Naive B cell (primary cell): ENCODE results near the gene PDZD8. TPM values are rescaled to one million over a fixed set of nuclear protein-coding genes. Genes with fewer than 3 reads are reported as not detected.
"Not testable (repeated sequence)": the region's sequence is repeated elsewhere in the genome, so short reads cannot be mapped to it uniquely, and the experiment has no call there.

Experiments used
- ATAC-seq, 2 donors: fragments of 150-1000 bp; cut with Tn5 transposase; 2 replicates each; pipeline ENCODE4 v1.10.0; 2021; ENCODE audit warnings: low read depth in 2 of 2, mild to moderate bottlenecking in 2 of 2, moderate library complexity in 2 of 2
- DNase-seq: peaks from one replicate; pipeline ENCODE4 v3.0.0; 2022
- H3K27ac Mint-ChIP-seq, 6 donors: one replicate each; pipeline ENCODE4 v1.8.0; 2020 to 2022; ENCODE audit warnings: mild to moderate bottlenecking in 6 of 6, mixed read lengths in 6 of 6, moderate library complexity in 5 of 6, inconsistent platforms in 2 of 6
- H3K27me3 Mint-ChIP-seq, 3 donors: one replicate each; pipeline ENCODE4 v1.8.0; 2021 to 2022; ENCODE audit warnings: mixed read lengths in 3 of 3, mild to moderate bottlenecking in 1 of 3
- H3K36me3 Mint-ChIP-seq, 2 donors: one replicate each; pipeline ENCODE4 v1.8.0; 2020 to 2022; ENCODE audit warnings: mixed read lengths in 2 of 2, inconsistent platforms in 1 of 2, mild to moderate bottlenecking in 1 of 2
- H3K4me1 Mint-ChIP-seq, 3 donors: one replicate each; pipeline ENCODE4 v1.8.0; 2020 to 2022; ENCODE audit warnings: mixed read lengths in 3 of 3, inconsistent platforms in 1 of 3, mild to moderate bottlenecking in 1 of 3, moderate library complexity in 1 of 3
- H3K4me3 Mint-ChIP-seq, 8 donors: one replicate each; pipeline ENCODE4 v1.8.0; 2020 to 2022; ENCODE audit warnings: mild to moderate bottlenecking in 8 of 8, mixed read lengths in 8 of 8, moderate library complexity in 8 of 8, inconsistent platforms in 2 of 8
- H3K9me3 Mint-ChIP-seq, 7 donors: one replicate each; pipeline ENCODE4 v1.8.0; 2020 to 2022; ENCODE audit warnings: mixed read lengths in 7 of 7, mild to moderate bottlenecking in 5 of 7, inconsistent platforms in 2 of 7, moderate library complexity in 1 of 7
- polyA plus RNA-seq, 6 donors: library from polyadenylated mRNA; unstranded; fragments of 300-500 nt; fragmentation: Illumina TruSeq; gene quantifications; one replicate each; pipeline ENCODE4 v1.2.3, GENCODE V29; 2021; ENCODE audit warnings: low read depth in 6 of 6

PDZD8 gene
- polyA plus RNA-seq, 6 donors from 2014 or later = 2.0 to 12.0 (median 6.5) TPM

- not testable (repeated sequence) for H3K36me3 Mint-ChIP-seq, H3K27ac Mint-ChIP-seq, H3K4me1 Mint-ChIP-seq, DNase-seq, H3K4me3 Mint-ChIP-seq, ATAC-seq
- peaks cover 0 to 11% (median 9%) of the 10 kb centered on the region in 7 donors for H3K9me3 Mint-ChIP-seq
- peaks cover 31 to 66% (median 61%) of the 10 kb centered on the region in 3 donors for H3K27me3 Mint-ChIP-seq
Measured at GRCh38 chr10:117230107-117230506, 145.1 kb downstream of the PDZD8 start.

DNA sequence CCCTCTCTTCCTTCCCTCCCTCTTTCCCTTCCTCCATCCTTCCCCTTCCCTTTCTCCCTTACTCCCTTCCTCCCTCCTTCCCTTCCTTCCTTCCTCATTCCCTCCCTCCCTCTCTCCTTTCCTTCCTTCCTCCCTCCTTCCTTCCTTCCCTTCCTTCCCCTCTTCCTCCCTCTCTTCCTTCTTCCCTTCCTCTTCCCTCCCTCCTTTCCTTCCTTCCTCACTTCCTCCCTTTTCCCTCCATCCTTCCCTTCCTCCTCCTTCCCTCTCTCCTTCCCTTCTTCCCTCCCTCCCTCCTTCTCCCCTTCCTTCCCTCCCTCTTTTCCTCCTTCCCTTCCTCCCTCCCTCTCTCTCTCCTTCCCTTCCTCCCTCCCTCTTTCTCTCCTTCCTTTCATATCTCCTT is 147.0 kb downstream of the PDZD8 start:
- Mint-ChIP-seq H3K4me1 (no peaks in the 10 kb centered on the region), H3K9me3 (peaks cover 0 to 11% (median 7%) of the 10 kb centered on the region in 7 donors), H3K27me3 (peaks cover 23 to 65% (median 57%) of the 10 kb centered on the region in 3 donors), H3K36me3 (peaks cover 0 to 8% of the 10 kb centered on the region in 2 donors), H3K27ac (no peak overlapping the region), H3K4me3 (no peak overlapping the region)
- DNase-seq (no peak), ATAC-seq (no peak)

Other genes with a start within 250 kb of the PDZD8 start
- not detected for gene VAX1, start 237.2 kb downstream of the PDZD8 start, polyA plus RNA-seq
- gene KCNK18, start 178.0 kb downstream of the PDZD8 start, polyA plus RNA-seq = not detected
- under 1 TPM in 4 of 6 donors, not detected in 2; 0.08 to 0.39 (median 0.19) TPM for gene SLC18A2, start 134.3 kb downstream of the PDZD8 start, polyA plus RNA-seq
- gene EMX2, start 167.3 kb upstream of the PDZD8 start, polyA plus RNA-seq = not detected